GM12878 (cell line): ENCODE results near the gene FAM210A. TPM values are rescaled to one million over a fixed set of nuclear protein-coding genes. Genes with fewer than 3 reads are reported as not detected.

Source experiments
- ATAC-seq: fragments of 200-7000 bp; cut with Tn5 transposase; 3 replicates; pipeline ENCODE4 v1.9.1; 2020; ENCODE audit warnings: mild to moderate bottlenecking, moderate library complexity
- BruUV-seq: library from RNA; stranded (reverse); fragments of 400-500 nt; replicated peaks from 2 replicates; lab custom pipeline; 2021; lab: Mats Ljungman, UMichigan
- CTCF ChIA-PET: fragments of 300-600 bp; sonication (Branson Sonifier 250); formaldehyde crosslinking; extraction: SDS; loops from one replicate; lab custom pipeline; 2021; ENCODE audit warnings: inconsistent platforms; lab: Yijun Ruan, JAX
- POLR2A ChIA-PET: fragments of 350-600 bp; formaldehyde crosslinking; extraction: SDS; loops from one replicate; lab custom pipeline; 2021; ENCODE audit warnings: inconsistent platforms; lab: Charles Lee
- RAD21 ChIA-PET: fragments of 300-600 bp; sonication (Branson Sonifier 250); formaldehyde crosslinking; loops from one replicate; lab custom pipeline; 2023; ENCODE audit warnings: antibody characterized with exemption; ENCODE audit not compliant: unreplicated experiment; lab: Charles Lee
- SMC1A ChIA-PET: fragments of 300-600 bp; sonication (Branson Sonifier 250); formaldehyde crosslinking; loops from one replicate; lab custom pipeline; 2023; ENCODE audit not compliant: unreplicated experiment, uncharacterized antibody; lab: Charles Lee
- DNase-seq: peaks from one replicate; pipeline ENCODE4 v3.0.0-alpha.2; 2011; ENCODE audit warnings: low read depth, low spot score
- FAIRE-seq: peaks from 3 replicates; lab custom pipeline; 2011; peaks lifted over from hg19 to GRCh38; lab: Jason Lieb, UNC
- H2AFZ ChIP-seq: 2 replicates; pipeline ENCODE4 v1.6.0; 2011; ENCODE audit warnings: low read depth, low read length, control low read depth; ENCODE audit not compliant: control insufficient read depth
- H3K27ac ChIP-seq: 2 replicates; pipeline ENCODE4 v1.5.1; 2011; ENCODE audit warnings: control low read depth; ENCODE audit not compliant: control insufficient read depth, insufficient read depth
- H3K27me3 ChIP-seq, 2 experiments: replicated peaks in 1 of 2; 2 replicates each; pipeline versions ENCODE4 v1.6.0 to v1.6.1; 2011; ENCODE audit warnings: low read length in 1 of 2; ENCODE audit not compliant: control insufficient read depth in 2 of 2, insufficient read depth in 2 of 2
- H3K36me3 ChIP-seq, 2 experiments: 2 replicates each; pipeline ENCODE4 v1.5.1; 2011; ENCODE audit warnings: low read length in 1 of 2; ENCODE audit not compliant: control insufficient read depth in 2 of 2, insufficient read depth in 2 of 2
- H3K4me1 ChIP-seq: 2 replicates; pipeline ENCODE4 v1.6.1; 2011; ENCODE audit warnings: mild to moderate bottlenecking, low read length, moderate library complexity, mixed read lengths; ENCODE audit not compliant: control insufficient read depth, insufficient read depth
- H3K4me2 ChIP-seq: 2 replicates; pipeline ENCODE4 v1.6.0; 2011; ENCODE audit warnings: control low read depth; ENCODE audit not compliant: control insufficient read depth, insufficient read depth
- H3K4me3 ChIP-seq: fragments of 200-600 bp; sonication (generic); 2 replicates; pipeline ENCODE4 v1.5.1; 2016
- H3K79me2 ChIP-seq: 2 replicates; pipeline ENCODE4 v1.6.0; 2011; ENCODE audit warnings: low read length; ENCODE audit not compliant: control insufficient read depth, insufficient read depth
- H3K9ac ChIP-seq: 2 replicates; pipeline ENCODE4 v1.8.0; 2011; ENCODE audit warnings: low read length, control low read depth, mixed read lengths; ENCODE audit not compliant: control insufficient read depth, insufficient read depth
- H3K9me3 ChIP-seq: replicated peaks from 3 replicates; pipeline ENCODE4 v1.5.1; 2011; ENCODE audit warnings: mild to moderate bottlenecking, low read length; ENCODE audit not compliant: control insufficient read depth, insufficient read depth
- H4K20me1 ChIP-seq: 2 replicates; pipeline ENCODE4 v1.6.0; 2011; ENCODE audit not compliant: control insufficient read depth, insufficient read depth
- BHLHE40 ChIP-seq, 2 experiments: fragments of 450-650 bp in 1 of 2; IDR thresholded peaks; 2 replicates each; pipeline ENCODE4 v1.6.1; 2011 to 2017; ENCODE audit warnings: low read depth in 2 of 2, borderline replicate concordance in 1 of 2, improper control_type of control experiment in 1 of 2, low read length in 1 of 2, mild to moderate bottlenecking in 1 of 2
- CBFB ChIP-seq: IDR thresholded peaks from 2 replicates; pipeline ENCODE4 v1.6.1; 2016; ENCODE audit warnings: antibody characterized with exemption, low read depth
- CREB1 ChIP-seq: IDR thresholded peaks from 2 replicates; pipeline ENCODE4 v1.6.1; 2012; ENCODE audit warnings: low read depth, mild to moderate bottlenecking, inconsistent platforms
- CREM ChIP-seq: IDR thresholded peaks from 2 replicates; pipeline ENCODE4 v1.6.1; 2014; ENCODE audit warnings: antibody characterized with exemption, low read depth
- EED ChIP-seq: sonication (generic); IDR thresholded peaks from 2 replicates; pipeline ENCODE4 v1.6.1; 2016; ENCODE audit warnings: antibody characterized with exemption, low read depth
- GABPA ChIP-seq: IDR thresholded peaks from 2 replicates; pipeline ENCODE4 v1.6.1; 2014; ENCODE audit warnings: antibody characterized with exemption, low read depth, mild to moderate bottlenecking, inconsistent platforms
- JUND ChIP-seq: IDR thresholded peaks from 2 replicates; pipeline ENCODE4 v1.6.1; 2012; ENCODE audit warnings: low read depth, mild to moderate bottlenecking, low read length, improper control_type of control experiment, moderate library complexity
- MAX ChIP-seq: IDR thresholded peaks from 2 replicates; pipeline ENCODE4 v1.6.1; 2012; ENCODE audit warnings: low read depth, low read length, improper control_type of control experiment
- PML ChIP-seq: IDR thresholded peaks from 2 replicates; pipeline ENCODE4 v1.6.1; 2012; ENCODE audit warnings: low read length, inconsistent platforms
- POLR2AphosphoS2 ChIP-seq: IDR thresholded peaks from 2 replicates; pipeline ENCODE4 v1.6.1; 2011; ENCODE audit warnings: low read depth, mild to moderate bottlenecking, low read length, improper control_type of control experiment, moderate library complexity
- RAD51 ChIP-seq: fragments of 450-650 bp; IDR thresholded peaks from 2 replicates; pipeline ENCODE4 v1.6.1; 2016; ENCODE audit warnings: moderate library complexity, mild to moderate bottlenecking, inconsistent platforms
- SIX5 ChIP-seq: IDR thresholded peaks from 2 replicates; pipeline ENCODE4 v1.6.1; 2011; ENCODE audit warnings: mild to moderate bottlenecking, low read depth, low read length, moderate library complexity; ENCODE audit not compliant: severe bottlenecking
- STAT3 ChIP-seq: IDR thresholded peaks from 2 replicates; pipeline ENCODE4 v1.6.1; 2011; ENCODE audit warnings: low read depth, low read length, improper control_type of control experiment
- TCF12 ChIP-seq: IDR thresholded peaks from 2 replicates; pipeline ENCODE4 v1.6.1; 2011; ENCODE audit warnings: low read depth, mild to moderate bottlenecking, low read length
- YBX1 ChIP-seq: fragments of 450-650 bp; IDR thresholded peaks from 2 replicates; pipeline ENCODE4 v1.6.1; 2016; ENCODE audit warnings: antibody characterized with exemption
- ZBTB40 ChIP-seq: fragments of 450-650 bp; IDR thresholded peaks from 2 replicates; pipeline ENCODE4 v1.6.1; 2016; ENCODE audit warnings: mild to moderate bottlenecking, moderate library complexity, borderline replicate concordance
- ZNF274 ChIP-seq: IDR thresholded peaks from one replicate; pipeline ENCODE4 v1.8.0; 2011; ENCODE audit not compliant: insufficient read length, insufficient read depth
- ZNF384 ChIP-seq: IDR thresholded peaks from 2 replicates; pipeline ENCODE4 v1.6.1; 2012; ENCODE audit warnings: low read depth, mild to moderate bottlenecking, low read length, improper control_type of control experiment, borderline replicate concordance
- ZNF687 ChIP-seq: fragments of 450-650 bp; IDR thresholded peaks from 2 replicates; pipeline ENCODE4 v1.6.1; 2017; ENCODE audit warnings: mild to moderate bottlenecking, moderate library complexity
- WGBS: methylation state at CpG from one replicate; pipeline ENCODE4 v1.1.6; 2016; ENCODE audit warnings: low lambda C conversion rate; ENCODE audit not compliant: insufficient replicate concordance, insufficient coverage; ENCODE audit errors: missing lambda C conversion rate; 5-methylcytosine and 5-hydroxymethylcytosine counted together
- in situ Hi-C: fragments of 300-500 bp; cut with MboI; formaldehyde crosslinking; loops from 9 replicates; pipeline ENCODE4 v1.14.3; 2018; ENCODE audit warnings: mixed read lengths
- intact Hi-C: fragments of 100-400 bp; cut with micrococcal nuclease; formaldehyde crosslinking; loops from one replicate; pipeline ENCODE4 v1.14.2; 2022; ENCODE audit not compliant: unreplicated experiment
- polyA plus RNA-seq, 11 experiments: library from polyadenylated mRNA; depleted of rRNA in 4 of 11; unstranded in 6 of 11; stranded (reverse) in 5 of 11; fragments of >200 nt; fragmentation: Nextera tagmentation in 4 of 11; fragmentation: Illumina TruSeq in 1 of 11; extraction: Ambion mirVana in 4 of 11; extraction: Trizol in 1 of 11; gene quantifications; 1 replicate in 1 of 11; 2 replicates in 10 of 11; pipeline versions ENCODE4 v1.2.1 to v1.2.3, GENCODE V29; 2011 to 2016; ENCODE audit warnings: inconsistent platforms in 2 of 11, missing spikeins in 2 of 11, low read depth in 1 of 11
- total RNA-seq, 4 experiments: library from RNA; depleted of rRNA in 3 of 4; stranded (reverse); fragments of >200 nt in 3 of 4; fragmentation: Illumina TruSeq in 1 of 4; extraction: Trizol in 1 of 4; gene quantifications; 2 replicates each; pipeline versions ENCODE4 v1.2.1 to v1.2.3, GENCODE V29; 2013 to 2021

FAM210A gene
- total and polyA plus RNA-seq, 10 of the 15 experiments (the other 5 are each of a cell fraction or from before 2014, with no cell fraction given) = 10.3 to 56.3 (median 17.7) TPM

- FAIRE-seq = no peak
- 77% methylated on average over 10 of the region's 10 CpGs for WGBS
- intact Hi-C loops = no loop called here
- TF ChIP-seq CBFB (no peak), JUND (no peak), ZNF384 (no peak), SIX5 (no peak), YBX1 (no peak), TCF12 (no peak), PML (no peak), RAD51 (no peak), EED (no peak), POLR2AphosphoS2 (no peak), BHLHE40 (IDR thresholded peaks at IDR 0.05; ENCODE audit: borderline replicate concordance in 1 of 2, low read depth in 2 of 2, low read length in 1 of 2) (no peak), GABPA (no peak), STAT3 (no peak), CREB1 (no peak), MAX (no peak), ZNF274 (no peak), CREM (no peak), ZNF687 (no peak), ZBTB40 (no peak)
Observed at GRCh38 chr18:13623348-13623747, 103.0 kb downstream of the FAM210A start.

More at GRCh38 chr18:13623348-13623747, 103.0 kb downstream of the FAM210A start:
- ChIA-PET SMC1A (interaction anchor here (1.0 kb wide), 1 partner anchor 62 kb away, joined by 3 read pairs; no protein-coding TSS in a partner anchor), POLR2A (no interaction called here), CTCF (interaction anchor here (0.9 to 2.3 kb wide), 4 partner anchors 14 to 66 kb away, joined by 3 to 7 read pairs (median 4); no protein-coding TSS in a partner anchor), RAD21 (interaction anchor here (0.6 to 1.7 kb wide), 3 partner anchors 54 to 64 kb away, joined by 3 to 5 read pairs (median 5); no protein-coding TSS in a partner anchor)
- H3K9ac ChIP-seq = no peak overlapping the region
- H4K20me1 ChIP-seq = no peaks in the 10 kb centered on the region
- no peak overlapping the region for H3K27ac ChIP-seq
- H2AFZ ChIP-seq = no peak overlapping the region
- ATAC-seq (no peak), DNase-seq (no peak)
- no peaks in the 10 kb centered on the region; a peak in 3 of 4 replicates for H3K36me3 ChIP-seq
- H3K79me2 ChIP-seq = no peaks in the 10 kb centered on the region
- in situ Hi-C loops = no loop called here
- no peaks in the 10 kb centered on the region for H3K9me3 ChIP-seq
- BruUV-seq = no TSS peak
- no peaks in the 10 kb centered on the region for H3K27me3 ChIP-seq
- no peak overlapping the region for H3K4me3 ChIP-seq
- no peaks in the 10 kb centered on the region for H3K4me1 ChIP-seq
- H3K4me2 ChIP-seq = no peak overlapping the region
